HG03565 (cell line): ENCODE results near the gene LMAN1L.
A peak's percentile ranks its signal among the peaks of the same experiment; 100 is the strongest.

ENCODE experiments used
- ATAC-seq: cut with Tn5 transposase; IDR thresholded peaks from one replicate; pipeline ENCODE4 v1.9.1; 2021; ENCODE audit warnings: mild to moderate bottlenecking, moderate library complexity; ENCODE audit not compliant: unreplicated experiment

The LMAN1L gene

DNA sequence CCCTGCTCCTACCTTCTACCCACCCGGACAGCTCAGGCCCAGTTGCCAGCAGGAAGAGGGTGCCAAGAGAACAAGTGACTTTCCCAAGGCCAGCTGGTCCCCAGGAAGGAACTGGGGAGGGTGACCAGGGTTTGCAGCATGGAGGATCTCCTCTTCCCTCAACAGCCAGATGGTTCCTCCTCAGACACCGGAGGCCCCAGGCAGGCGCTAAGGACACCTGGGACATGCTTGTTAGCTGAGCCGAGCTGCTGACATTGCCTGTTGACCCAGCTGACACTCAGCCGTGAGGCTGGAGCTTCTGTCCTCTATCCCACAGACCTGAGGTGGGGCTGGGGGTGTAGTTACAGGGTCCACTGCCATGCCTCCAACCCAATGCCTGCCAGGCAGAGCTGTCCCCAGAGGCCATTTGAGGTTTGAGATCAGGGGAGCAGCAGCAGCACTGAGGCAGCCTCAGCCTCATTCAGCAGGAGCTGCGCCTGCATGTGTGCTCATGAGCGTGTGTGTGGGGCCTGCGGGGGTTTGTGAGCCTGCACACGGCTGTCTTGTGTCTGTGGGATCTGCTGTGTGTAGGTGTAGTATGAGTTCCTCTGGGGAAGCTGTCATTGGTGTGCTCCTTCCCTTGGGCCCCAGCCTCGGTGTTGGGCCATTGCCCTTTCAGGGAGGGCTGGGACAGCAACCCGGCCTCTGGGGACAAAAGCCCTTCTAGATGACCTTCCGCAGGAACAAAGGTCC lies 20.9 kb downstream of the LMAN1L start:
- ATAC-seq: no peak

DNA sequence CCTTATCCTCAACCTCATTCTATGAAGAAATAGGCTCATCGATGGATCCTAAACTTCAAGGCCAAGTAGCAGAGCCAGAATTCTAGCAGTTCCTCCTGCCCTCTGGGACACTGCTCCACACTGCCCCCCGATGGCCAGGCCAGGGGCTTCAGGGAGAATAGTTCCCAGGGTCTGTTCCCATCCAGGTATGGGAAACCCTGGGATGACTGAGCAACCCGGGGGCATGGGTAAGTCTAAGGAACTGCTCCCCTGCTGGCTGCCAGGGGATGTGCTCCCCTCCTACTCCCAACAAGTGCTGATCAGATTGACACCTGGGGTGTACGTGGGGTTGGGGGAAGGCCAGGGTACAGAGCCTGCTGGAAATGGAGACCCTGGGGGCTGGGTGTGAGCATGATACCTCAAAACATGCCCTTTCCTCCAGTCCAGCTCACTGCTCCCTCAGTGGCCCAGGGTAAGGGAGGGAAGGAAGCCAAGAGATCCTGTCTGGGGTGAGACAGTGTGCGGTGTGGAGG lies 22.7 kb downstream of the LMAN1L start:
- no peak for ATAC-seq

DNA sequence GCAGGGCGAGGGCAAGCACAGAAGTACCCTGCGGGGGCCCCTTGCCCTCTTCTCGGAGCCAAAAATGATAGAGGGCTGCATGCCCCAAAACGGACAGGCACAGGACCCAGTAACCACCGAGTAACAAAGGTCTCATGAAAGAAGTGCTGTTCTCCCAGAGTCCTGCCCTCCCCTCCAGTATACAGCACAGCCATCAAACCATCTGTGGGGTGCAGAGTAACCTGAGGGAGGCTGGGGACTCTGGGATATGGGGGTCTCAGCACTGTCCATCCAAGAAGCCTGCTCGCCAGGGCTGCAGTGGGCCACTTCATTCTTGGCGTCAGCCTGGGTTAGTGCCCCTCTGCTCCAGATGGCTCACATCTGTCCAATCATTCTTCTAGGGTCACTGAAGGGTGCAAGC lies 24.2 kb downstream of the LMAN1L start:
- ATAC-seq: no peak

DNA sequence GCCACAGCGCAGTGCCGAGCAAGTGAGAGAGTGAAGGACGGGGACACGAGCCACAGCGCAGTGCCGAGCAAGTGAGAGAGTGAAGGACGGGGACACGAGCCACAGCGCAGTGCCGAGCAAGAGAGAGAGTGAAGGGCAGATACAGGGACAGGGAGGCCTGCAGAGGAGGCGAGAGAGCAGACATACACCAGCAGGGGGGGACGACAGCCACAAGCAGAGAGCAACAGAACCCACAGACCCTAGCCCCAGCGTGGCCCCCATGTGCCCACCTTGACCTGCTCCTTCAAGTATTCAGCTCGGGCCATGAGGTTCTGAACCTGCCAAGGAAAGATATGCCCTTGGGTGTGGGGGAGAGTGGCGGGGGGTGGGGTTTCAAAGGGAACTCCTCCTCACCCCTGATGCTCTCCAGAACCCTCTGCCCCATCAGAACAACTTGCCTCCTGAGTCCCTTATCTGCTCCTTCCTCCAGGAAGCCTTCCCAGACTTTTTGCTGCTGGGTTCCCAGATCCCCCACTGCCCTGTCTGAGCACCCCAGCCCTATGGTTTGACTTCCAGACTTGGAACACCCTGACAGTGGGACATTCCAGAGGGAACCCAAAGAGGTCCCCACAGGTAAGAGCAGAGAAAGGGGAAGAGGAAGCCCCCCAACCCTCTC lies 25.0 kb downstream of the LMAN1L start:
- ATAC-seq: no peak

DNA sequence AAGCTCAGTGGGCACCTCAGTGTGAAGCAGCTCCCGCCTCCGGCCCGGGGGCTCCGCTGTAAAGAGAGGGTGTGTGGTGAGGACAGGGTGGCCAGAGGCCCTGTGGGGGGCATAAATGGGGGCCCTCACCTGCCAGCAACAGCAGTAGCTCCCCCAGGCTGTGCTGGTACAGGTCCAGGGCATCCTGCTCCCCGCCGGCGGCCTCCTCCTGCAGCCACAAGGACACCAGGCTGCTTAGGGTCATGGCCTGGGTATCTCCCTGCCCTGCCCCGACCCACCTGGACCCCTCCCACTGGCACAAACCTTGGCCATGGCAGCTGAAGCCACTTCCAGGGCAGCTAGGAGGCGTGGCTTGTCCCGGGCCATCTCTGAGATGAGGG lies 25.5 kb downstream of the LMAN1L start:
- no peak for ATAC-seq

DNA sequence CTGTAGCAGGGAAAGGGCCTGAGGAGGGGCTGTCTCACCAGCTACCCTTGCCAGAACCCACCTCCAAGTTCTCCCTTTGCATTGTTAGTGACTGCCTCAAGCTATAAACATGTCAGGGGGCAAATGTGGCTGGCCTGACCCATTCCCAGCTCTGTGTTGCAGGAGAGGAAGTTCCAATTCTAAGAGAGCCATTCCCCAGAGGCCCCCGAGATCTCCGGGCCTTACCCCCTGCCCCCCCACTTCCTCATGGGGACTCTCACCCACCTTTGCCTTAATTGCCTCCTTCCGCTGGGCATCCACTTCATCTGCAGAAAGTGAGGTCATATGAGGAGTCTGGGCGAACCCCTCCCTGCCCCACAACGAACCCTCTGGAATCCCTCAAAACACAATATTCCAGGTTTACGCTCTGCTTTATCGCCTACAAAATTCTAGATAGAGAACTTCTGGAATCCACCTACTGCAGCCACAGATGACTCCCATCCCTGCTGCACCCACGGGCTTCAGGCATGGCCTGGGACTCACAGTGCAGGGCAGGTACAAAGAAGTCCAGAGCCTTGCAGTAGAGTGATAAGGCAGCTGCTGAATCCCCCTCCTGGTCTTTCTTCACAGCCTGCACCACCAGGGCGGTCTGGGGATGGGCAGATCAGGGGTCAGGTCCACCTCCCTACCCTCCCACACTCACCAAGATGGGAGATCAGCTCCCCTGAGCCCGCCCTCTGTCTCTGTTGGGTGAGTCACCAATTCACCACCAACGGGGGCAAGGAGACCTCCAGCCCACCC lies 26.3 kb downstream of the LMAN1L start:
- no peak for ATAC-seq

DNA sequence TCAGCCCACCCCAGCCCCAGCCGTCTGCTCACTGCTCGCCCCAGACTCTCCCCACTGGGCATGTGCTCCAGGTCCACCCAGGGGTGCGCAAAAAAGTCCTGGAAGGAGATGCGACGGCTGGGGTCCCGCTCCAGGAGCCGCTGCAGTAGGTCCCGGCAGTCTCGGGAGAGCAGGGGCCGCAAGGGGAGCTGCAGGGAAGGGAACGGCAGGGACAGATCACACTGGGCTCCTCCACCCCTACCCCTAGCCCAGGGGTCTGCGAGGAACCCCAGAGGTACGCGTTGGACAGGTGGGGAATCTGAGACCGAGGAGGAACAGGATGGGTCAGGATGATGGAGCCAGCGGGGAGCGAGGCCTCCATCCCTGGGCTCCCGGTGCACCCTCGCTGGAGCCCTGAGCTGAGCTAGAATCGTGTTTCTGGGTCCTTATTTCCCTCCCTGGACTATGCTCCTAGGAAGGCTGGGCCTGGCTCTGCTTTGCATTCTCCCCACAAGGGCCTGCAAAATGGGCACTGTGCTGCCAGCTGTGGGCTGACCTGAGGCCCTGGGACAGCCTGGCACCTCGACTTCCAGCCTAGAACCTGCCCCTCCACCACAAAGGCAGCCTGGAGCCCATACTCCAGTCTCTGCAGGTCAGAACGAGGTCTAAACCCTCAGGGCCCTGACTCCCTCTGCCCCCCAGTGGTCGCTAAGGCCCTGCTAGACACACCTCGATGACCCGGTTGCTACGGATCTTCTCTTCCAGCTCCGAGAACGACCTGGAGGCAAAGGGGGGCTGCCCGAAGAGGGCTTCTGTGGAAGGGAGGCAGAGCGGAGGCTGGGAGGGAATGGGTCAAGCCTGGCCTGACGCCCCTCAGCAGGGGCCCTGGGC lies 27.1 kb downstream of the LMAN1L start:
- no peak for ATAC-seq

DNA sequence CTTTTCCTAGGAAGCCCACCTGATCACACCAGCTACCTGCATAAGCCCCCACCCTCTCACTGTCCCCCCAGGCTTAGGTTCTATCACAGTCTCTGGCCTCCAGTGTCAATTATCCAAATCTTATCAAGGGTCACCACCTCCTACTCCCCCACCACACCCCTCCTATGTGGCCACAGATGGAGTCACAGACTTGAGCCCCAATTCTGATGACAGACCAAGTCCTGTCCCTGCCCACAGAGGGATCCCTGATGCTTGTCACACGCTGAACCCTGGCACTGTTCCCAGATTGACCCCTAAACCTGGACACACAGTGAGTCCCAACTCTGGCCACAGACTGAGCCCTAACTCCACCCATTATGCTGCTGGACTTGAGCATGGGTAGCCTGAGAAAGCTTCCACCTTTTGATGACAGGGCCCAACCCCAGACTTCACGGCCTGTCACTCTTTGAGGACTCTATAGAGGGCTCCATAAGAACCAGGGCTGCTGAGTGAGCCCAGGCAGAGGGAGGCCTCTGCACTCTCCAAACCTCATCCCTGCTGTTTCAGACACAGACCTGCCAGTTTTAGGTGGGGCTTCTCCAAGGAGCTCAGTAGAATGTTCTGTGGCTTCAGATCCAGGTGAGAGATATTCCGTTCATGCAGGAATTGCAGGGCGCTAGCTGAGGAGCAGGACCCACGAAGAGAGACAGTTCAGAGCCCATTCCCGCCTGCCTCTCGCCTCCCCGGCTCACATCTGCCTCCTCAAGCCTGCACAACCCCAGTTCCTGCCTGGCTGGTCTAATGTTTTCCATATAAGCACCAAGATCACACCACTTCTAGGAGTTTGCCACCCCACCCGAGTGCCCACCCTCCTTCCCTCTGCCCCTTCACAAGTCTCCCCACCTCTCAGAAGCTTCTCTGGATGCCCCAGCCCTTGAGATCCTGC lies 28.5 kb downstream of the LMAN1L start:
- ATAC-seq: no peak

DNA sequence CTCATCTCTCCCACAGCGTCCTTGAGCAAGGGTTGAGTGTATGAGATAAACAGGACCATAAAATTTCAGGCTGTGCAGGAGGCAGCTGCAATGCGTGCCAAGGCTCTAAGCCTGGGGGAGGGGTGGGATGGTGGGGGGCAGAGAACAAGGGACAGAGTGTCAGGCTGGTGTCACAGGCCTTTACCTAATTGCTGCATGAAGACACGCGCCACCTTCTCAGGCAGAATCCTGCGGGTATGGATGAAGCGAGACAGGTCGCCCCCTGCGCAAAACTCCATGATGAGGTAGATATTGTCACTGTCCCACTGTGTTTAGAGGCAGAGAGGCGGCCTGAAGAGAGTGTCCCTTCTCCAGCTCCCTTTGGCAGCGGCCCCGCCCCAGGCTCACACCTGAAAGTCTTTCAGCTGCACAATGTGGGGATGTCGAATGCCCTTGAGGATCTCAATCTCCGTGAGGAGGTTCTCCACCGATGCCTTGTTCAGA lies 29.3 kb downstream of the LMAN1L start:
- no peak for ATAC-seq

DNA sequence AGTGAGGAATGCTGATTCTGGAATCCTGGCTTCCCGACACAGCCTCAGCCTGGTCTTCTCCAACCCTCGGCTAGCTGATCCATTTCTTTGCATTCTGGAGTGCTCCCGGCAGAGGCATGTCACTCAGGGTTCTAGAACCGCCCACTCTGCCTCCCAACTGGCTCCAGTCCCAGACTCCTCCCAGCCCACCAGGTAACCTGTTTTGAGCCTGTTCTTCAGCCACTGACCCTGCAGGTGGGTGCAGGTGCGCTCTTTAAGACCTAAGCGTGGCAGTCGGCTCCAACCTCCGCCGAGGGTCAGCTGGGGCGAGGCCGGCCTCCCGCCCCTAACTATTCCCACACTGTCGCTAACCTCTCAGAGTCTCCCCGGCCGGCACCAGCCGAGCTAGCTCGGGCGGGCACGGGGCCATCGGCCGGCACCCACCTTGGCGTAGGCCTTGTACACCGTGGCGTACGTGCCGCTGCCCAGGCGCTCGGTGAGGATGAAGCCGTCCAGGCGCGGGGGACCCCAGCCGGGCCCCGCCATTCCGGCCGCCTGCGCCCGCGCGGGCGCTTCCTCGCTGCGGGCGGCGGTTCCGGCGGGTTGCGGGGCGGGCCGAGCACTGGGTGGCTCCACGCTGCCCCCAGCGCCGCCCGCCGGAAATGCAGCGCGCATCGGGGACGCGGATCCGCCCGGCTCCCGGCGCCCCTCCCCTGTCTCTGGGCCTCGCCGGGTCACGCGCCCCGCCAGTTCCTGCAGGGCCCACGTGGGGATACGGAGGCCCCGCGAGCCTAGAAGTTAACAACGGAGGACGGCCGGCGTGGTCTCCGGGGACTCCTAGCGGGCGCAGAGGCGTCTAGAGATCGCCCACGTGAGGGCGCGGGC lies 30.2 kb downstream of the LMAN1L start, which contains the start of gene ULK3:
Gene ULK3 (minus strand): TSS at position 576 of the 864 bp plus-strand sequence. CDS start 51 bp downstream, at position 525.
- peak; percentile 83 for ATAC-seq

DNA sequence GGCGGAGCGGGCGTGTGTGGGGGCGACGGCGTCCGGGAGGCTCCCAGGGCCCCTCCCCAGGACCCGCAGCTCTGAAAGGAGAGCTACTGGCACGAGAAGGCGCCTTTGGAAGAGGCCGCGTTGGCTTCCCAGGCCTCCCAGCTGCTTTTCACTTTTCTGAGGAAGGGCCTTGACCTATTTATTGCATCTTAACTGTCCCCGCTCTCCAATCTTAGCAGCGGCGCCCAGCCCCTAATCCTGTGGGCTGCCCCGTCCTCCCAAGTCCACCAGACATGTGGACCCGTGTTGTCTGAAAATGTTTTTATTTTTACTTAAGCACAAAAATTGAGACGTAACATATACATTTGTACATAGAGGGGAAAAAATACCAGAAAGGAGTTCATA lies 30.8 kb downstream of the LMAN1L start:
- no peak for ATAC-seq

DNA sequence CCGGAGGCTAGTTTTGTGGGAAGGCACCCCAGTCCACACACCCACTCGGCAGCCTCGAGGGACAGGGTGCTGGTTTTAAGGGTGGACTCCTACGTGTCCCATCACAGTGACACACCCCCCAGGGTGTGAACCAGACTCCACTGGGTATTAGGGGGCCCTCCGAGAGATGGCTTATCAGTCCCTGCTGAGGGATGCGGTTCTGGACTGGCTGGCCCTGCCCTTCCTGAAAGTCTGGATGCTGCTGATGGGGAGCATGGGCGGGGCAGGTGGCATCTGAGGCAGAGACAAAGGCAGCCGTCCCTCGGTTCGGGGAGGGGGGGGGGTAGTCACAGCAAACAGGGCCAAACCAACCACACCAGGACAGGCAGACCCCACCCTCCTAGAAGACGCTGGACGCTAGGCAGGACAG lies 31.3 kb downstream of the LMAN1L start:
- no peak for ATAC-seq

DNA sequence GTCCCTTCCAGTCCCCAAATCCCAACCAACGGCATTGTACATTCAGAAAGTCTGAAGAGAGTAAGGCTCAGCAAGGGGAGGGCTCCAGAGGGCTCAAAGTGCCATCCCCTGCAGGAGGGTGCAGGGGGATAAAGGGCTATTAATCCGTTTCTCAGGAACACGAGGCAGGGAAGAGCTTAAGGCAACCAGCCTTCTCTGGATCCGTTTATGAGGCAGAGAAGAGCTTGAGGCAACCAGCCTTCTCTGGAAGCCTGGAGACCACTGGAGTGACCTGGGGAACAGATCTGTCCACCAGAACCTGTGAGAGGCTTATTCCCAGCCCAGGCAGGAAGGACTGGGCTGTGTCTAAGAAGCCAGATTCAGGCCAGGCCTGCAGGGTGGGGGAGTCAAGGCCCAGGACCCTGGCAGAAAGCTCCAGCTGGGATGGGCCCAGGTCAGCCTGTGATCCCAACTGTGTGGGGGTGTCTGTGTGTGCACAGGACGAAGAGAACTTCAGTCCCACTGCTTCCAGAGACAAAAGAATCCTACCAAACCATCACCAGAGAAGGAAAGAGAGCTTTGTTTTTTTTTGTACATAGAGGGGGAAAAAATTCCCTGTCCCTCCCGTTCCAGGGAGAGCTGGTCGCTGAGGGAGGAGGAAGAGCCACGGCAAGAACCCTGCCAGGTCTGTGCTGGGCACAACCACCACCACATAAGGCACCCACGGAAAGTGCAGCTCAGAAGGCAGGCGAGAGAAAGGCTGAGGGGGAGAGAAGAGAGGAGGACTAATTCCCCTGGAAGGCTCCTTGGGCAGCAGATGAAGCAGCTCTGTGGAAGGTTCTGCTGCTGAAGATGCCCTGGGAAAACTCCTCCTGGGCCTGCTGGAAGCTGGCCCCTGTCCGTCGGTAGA lies 31.9 kb downstream of the LMAN1L start:
- no peak for ATAC-seq

DNA sequence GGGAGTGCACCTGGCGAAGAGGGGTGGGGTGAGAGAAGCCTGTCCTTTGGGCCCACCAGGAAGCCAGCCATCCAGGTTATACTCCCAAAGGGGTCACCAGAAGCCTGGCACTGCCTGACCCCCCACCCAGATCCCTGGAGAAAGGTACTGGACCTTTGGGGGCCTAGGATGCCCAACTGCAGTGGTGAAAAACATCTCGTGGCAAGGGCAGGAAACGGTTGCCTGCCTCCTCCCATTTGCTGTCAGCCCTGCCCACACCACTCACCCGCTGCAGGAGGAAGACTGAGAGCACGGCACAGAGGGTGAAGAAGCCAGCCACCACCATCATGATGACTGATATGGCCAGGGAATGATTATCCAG lies 32.6 kb downstream of the LMAN1L start:
- ATAC-seq: no peak

DNA sequence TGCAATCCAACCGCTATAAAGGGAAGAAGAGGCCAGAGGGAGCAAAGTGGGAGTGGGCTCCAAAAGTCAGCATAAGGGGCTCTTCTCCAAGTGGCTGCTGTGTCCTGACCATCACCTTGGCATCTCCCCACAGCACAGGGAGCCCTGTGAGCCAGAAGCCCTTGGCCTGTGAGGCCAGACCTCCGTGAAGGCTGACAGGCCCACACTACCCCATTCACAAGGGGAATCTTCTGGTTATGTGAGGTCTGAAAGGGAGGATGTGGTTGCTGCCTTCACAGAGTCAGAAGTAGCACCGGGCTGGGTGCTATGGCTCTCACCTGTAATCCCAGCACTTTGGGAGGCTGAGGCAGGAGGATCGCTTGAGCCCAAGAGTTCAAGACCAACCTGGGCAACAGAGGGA lies 32.9 kb downstream of the LMAN1L start:
- no peak for ATAC-seq

DNA sequence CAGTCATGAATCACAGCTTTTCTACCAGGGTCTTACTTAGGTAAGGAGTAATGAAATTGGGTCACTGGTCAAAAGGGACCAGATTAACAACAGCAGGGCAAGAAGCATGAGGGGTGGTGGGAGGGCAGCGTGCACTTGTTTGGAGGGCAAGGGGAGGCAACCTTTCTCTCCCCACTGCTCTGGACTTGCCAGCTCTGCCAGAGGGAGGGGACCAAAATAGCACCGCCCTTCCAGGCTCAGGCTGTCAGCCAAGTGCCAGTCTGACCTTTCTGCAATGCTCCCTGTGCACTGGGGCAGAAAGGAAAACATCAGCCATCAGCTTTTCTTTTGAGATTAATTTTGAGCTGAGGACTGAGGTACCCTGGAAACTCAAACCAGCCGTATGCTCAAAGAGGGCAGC lies 34.8 kb downstream of the LMAN1L start:
- ATAC-seq: no peak

DNA sequence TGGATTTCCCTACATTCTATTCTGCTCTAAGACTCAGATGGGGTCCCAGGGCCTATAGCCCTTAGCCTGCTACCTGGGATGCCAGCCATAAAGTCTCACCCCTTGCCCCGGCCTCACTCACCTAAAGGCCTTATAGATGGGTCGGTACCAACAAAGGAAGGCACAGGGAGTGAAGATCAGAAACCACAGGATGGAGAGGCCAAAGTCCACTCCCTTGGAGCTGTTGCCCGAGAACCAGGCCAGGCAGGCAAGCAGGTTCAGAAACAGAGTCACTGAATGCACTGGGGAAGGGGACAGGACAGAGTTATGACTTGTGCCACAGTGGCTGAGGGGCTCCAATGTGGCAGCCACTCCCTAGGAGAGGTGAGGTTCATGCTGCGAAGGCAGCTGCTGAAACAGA lies 37.8 kb downstream of the LMAN1L start:
- ATAC-seq: no peak

DNA sequence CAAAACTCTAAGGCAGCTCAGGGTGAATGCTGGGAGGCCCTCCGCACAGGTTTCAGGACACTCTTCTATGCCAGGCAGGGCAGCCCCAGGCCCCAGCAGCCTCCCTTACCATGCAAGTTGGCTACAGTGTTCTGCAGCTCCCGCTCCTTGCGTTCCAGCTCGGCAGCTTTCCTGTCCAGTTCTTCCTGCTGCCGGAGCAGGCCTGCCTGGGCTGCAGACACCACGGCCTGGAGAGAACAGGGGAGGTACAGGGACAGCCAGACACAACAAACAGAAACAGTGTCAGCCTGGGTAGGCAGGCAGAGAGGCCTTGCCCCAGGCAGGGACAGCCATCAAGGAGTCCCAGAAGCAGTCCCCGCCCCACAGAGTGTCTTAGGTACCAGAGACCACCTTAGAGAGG lies 39.3 kb downstream of the LMAN1L start:
- no peak for ATAC-seq
